GM23248 (cell line): Measurements from ENCODE around the gene YPEL5.

ENCODE experiments used
- EZH2 ChIP-seq: fragments of 200-600 bp; sonication (generic); IDR thresholded peaks from 2 replicates; pipeline ENCODE4 v1.6.1; 2018; ENCODE audit warnings: antibody characterized with exemption, mild to moderate bottlenecking; ENCODE audit not compliant: insufficient read depth, poor library complexity, severe bottlenecking
- EZH2phosphoT487 ChIP-seq: fragments of 200-600 bp; sonication (generic); IDR thresholded peaks from 2 replicates; pipeline ENCODE4 v1.6.1; 2018; ENCODE audit warnings: antibody characterized with exemption, moderate library complexity, mild to moderate bottlenecking, low read depth; ENCODE audit not compliant: insufficient read depth

- TF ChIP-seq EZH2 = no peak
- no peak for TF ChIP-seq EZH2phosphoT487
These were observed 2.0 kb downstream of the YPEL5 start for GRCh38 chr2:30148850-30149249.
